ENCODE results near the gene SMIM21. TPM values are rescaled to one million over a fixed set of nuclear protein-coding genes. Genes with fewer than 3 reads are reported as not detected.

SMIM21 gene
- total and polyA plus RNA-seq, 2 of the 8 experiments (the other 6 are each of a cell fraction or from before 2014, with no cell fraction given): not detected

DNA sequence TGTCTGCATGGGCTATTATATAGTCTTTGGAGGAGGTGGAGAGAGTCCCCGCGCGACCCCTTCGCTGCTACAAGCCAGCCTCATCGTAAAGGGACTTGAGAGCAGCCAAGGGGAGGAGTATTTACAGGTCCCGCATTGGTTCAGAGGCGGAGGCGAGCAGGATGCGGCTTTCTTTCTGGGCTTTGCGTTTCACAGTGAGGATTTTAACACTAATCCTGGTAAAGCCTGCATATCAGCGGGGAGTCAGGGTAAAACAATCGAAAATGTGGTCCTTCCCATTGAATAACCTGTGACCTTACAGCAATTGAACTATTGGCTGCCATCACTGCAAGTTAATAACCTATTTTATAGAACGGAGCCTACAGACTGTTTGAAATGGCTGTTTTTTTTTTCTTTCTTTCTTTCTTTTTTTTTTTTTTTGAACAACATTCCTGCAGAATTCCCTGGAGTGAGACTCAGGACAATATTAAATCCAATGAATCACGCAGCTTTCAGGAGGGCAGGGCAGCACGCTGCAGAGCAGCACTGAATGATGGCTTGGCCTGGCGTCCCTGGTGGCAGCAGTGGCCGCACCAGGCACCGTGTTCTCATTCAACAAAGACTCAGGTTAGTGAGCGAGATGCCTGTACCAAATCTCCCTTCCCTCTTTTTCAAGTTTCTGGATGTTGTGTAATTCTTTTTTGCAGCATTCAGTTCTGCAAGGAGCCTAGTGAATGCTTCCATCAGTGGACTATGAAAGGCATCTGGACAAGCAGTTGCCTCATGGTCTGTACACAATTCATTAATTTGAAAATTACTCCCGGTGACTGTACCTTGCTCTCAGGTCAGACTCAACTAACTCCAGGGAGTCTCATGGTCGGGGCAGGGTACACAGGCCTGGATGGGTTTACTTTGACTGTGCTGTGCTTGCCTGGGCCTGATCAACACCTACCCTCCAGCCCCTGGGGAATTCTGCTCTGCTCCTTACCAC is 19.8 kb downstream of the SMIM21 start:
- H3K4me2 ChIP-seq (ENCODE audit: insufficient read depth in 1 of 2, low read depth in 2 of 2, low read length in 2 of 2): peak overlapping the region; percentile 22 to 35; a peak in 3 of 4 replicates
- no peak overlapping the region; the same call in 1 of the 2 replicates for H2AK5ac ChIP-seq (ENCODE audit: low read depth, low read length)
- H2BK5ac ChIP-seq (ENCODE audit: low read depth, low read length): no peak overlapping the region
- peaks cover 0 to 13% (median 7%) of the 10 kb centered on the region in 4 experiments; a peak in 6 of 7 replicates for H3K4me1 ChIP-seq (replicated peaks in 1 of 4; ENCODE audit: control insufficient read depth in 3 of 4, insufficient read depth in 4 of 4, low read length in 3 of 4)
- no peak overlapping the region for H2BK15ac ChIP-seq (ENCODE audit: low read length)
- H3K79me1 ChIP-seq (ENCODE audit: low read depth, low read length): no peaks in the 10 kb centered on the region
- TF ChIP-seq PHF8 (conservative IDR thresholded peaks at IDR 0.05; ENCODE audit: low read depth, low read length) (no peak), SIN3A (conservative IDR thresholded peaks at IDR 0.05 in 1 of 2, IDR thresholded peaks at IDR 0.05 in 1 of 2; ENCODE audit: low read depth in 1 of 2, low read length in 2 of 2) (no peak), CTCF (IDR thresholded peaks at IDR 0.05; ENCODE audit: control extremely low read depth in 1 of 3, insufficient read depth in 1 of 3, low read depth in 1 of 3, low read length in 3 of 3) (peak in 1 of 3 experiments; percentile 10; a peak in 1 of 4 replicates)
- TF ChIP-seq, protein P1, sequence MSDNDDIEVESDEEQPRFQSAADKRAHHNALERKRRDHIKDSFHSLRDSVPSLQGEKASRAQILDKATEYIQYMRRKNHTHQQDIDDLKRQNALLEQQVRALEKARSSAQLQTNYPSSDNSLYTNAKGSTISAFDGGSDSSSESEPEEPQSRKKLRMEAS (IDR thresholded peaks at IDR 0.05): 0 out of 2 replicates have a peak, but pooled peaks have one; percentile 10
- no peaks in the 10 kb centered on the region for H4K20me1 ChIP-seq (replicated peaks in 1 of 2; ENCODE audit: control insufficient read depth in 1 of 2, insufficient read depth in 2 of 2, low read length in 2 of 2)
- H3K4ac ChIP-seq (replicated peaks; ENCODE audit: insufficient read length, low read depth, low read length): no peak overlapping the region
- H4K91ac ChIP-seq (replicated peaks; ENCODE audit: insufficient read length, low read length): no peak overlapping the region
- H4K8ac ChIP-seq (ENCODE audit: extremely low read depth, insufficient read depth, low read length): peak overlapping the region; percentile 58
- no peaks in the 10 kb centered on the region for H3K9me3 ChIP-seq (ENCODE audit: insufficient read depth in 2 of 2, low read depth in 1 of 2, low read length in 1 of 2)
- H3K27me3 ChIP-seq (replicated peaks in 1 of 4; ENCODE audit: control insufficient read depth in 3 of 4, extremely low read depth in 1 of 4, insufficient read depth in 3 of 4, low read length in 3 of 4): no peaks in the 10 kb centered on the region; a peak in 3 of 7 replicates
- no peaks in the 10 kb centered on the region for H3K36me3 ChIP-seq (ENCODE audit: control insufficient read depth in 2 of 4, insufficient read depth in 4 of 4, low read length in 3 of 4)
- POLR2A ChIA-PET (ENCODE audit: partially characterized antibody): no interaction called here
- WGBS, 2 experiments (ENCODE audit: extremely low coverage in 1 of 2, insufficient coverage in 1 of 2, insufficient read length in 1 of 2, insufficient replicate concordance in 2 of 2, low coverage in 1 of 2, low lambda C conversion rate in 2 of 2, missing lambda C conversion rate in 1 of 2): 45% methylated on average over 21 of the region's 21 CpGs; no CpG with 5 or more reads in 1 of the 2 experiments
- no peak overlapping the region for H3K56ac ChIP-seq (replicated peaks; ENCODE audit: insufficient read length, low read depth, low read length)
- H3K4me3 ChIP-seq (ENCODE audit: extremely low read depth in 1 of 4, insufficient read depth in 2 of 4, low read depth in 3 of 4, low read length in 4 of 4): peak overlapping the region in 2 of 4 experiments; percentile 4 to 11; a peak in 2 of 8 replicates
- no peak overlapping the region for H3K27ac ChIP-seq (ENCODE audit: low read depth, low read length)
- no peak overlapping the region for H4K5ac ChIP-seq (ENCODE audit: insufficient read length, low read depth, low read length)
- FAIRE-seq: peak; percentile 66
- no peak overlapping the region for H2BK20ac ChIP-seq (ENCODE audit: low read length)
- CTCF ChIA-PET (ENCODE audit: partially characterized antibody): no interaction called here
- DNase-seq (ENCODE audit: low read depth in 1 of 2, low spot score in 2 of 2): peak in 1 of 2 experiments; percentile 23
- H2BK12ac ChIP-seq (ENCODE audit: low read depth, low read length): 0 out of 2 replicates have a peak overlapping the region, but pooled peaks have one; percentile 23
- H3K18ac ChIP-seq (ENCODE audit: extremely low read depth, low read length): no peak overlapping the region
- no peak overlapping the region for H2BK120ac ChIP-seq (replicated peaks; ENCODE audit: low read depth, low read length)
- H3K79me2 ChIP-seq (ENCODE audit: control insufficient read depth in 1 of 2, insufficient read depth in 2 of 2, low read length in 2 of 2): no peaks in the 10 kb centered on the region
- no peak overlapping the region for H3K14ac ChIP-seq (ENCODE audit: insufficient read length)
- no peak overlapping the region for H3K9ac ChIP-seq (replicated peaks in 1 of 4; ENCODE audit: extremely low read depth in 1 of 4, low read depth in 3 of 4, low read length in 3 of 4)
- 0 out of 2 replicates have a peak overlapping the region, but pooled peaks have one; percentile 63 for H2AFZ ChIP-seq (ENCODE audit: low read length)
- no peaks in the 10 kb centered on the region; the same call in 1 of the 2 replicates for H3K23me2 ChIP-seq (ENCODE audit: low read depth, low read length)
- no peak overlapping the region for H3K23ac ChIP-seq (ENCODE audit: insufficient read length)
